H1 (cell line): ENCODE data around the gene MARS1. TPM values are rescaled to one million over a fixed set of nuclear protein-coding genes. Genes with fewer than 3 reads are reported as not detected.

Experiments
- ATF2 ChIP-seq: IDR thresholded peaks from 2 replicates; pipeline ENCODE4 v1.6.1; 2012; ENCODE audit warnings: low read length, inconsistent platforms
- CHD7 ChIP-seq: fragments of 300-600 bp; sonication (generic); IDR thresholded peaks from 2 replicates; pipeline ENCODE4 v1.7.1; 2012; ENCODE audit warnings: low read length, moderate library complexity, mild to moderate bottlenecking, inconsistent platforms; ENCODE audit not compliant: insufficient replicate concordance
- CTBP2 ChIP-seq: IDR thresholded peaks from 2 replicates; pipeline ENCODE4 v1.7.0; 2011; ENCODE audit warnings: borderline replicate concordance, mild to moderate bottlenecking, moderate library complexity, mixed read lengths, low read length; ENCODE audit not compliant: insufficient read depth, insufficient read length
- RFX5 ChIP-seq: IDR thresholded peaks from 2 replicates; pipeline ENCODE4 v1.6.1; 2011; ENCODE audit warnings: low read depth, low read length, improper control_type of control experiment, borderline replicate concordance
- USF2 ChIP-seq: IDR thresholded peaks from 2 replicates; pipeline ENCODE4 v1.6.1; 2011; ENCODE audit warnings: low read length, improper control_type of control experiment
- polyA plus RNA-seq, 7 experiments: library from polyadenylated mRNA; depleted of rRNA in 3 of 7; stranded (reverse) in 5 of 7; unstranded in 2 of 7; fragments of >200 nt in 5 of 7; fragments of 200-250 nt in 2 of 7; gene quantifications; 1 replicate in 5 of 7; 2 replicates in 1 of 7; 4 replicates in 1 of 7; pipeline versions ENCODE4 v1.2.1 to v1.2.3, GENCODE V29; 2011 to 2013; ENCODE audit warnings: missing spikeins in 2 of 7, mixed read lengths in 2 of 7
- total RNA-seq: library from RNA; stranded (reverse); fragmentation: NEBNext Ultra II Directional; extraction: Animal tissue kit (Norgen Biotek cat#: 25700); gene quantifications from 2 replicates; pipeline ENCODE4 v1.2.1, GENCODE V29; 2021

MARS1 gene
- total and polyA plus RNA-seq, 2 of the 8 experiments (the other 6 are each of a cell fraction or from before 2014, with no cell fraction given) = 194 to 407 TPM

- TF ChIP-seq CHD7 = no peak
- peak; percentile 100 for TF ChIP-seq CTBP2
- TF ChIP-seq ATF2 = peak; percentile 44; the same call in 1 of the 2 replicates
- TF ChIP-seq USF2 = peak; percentile 72
- no peak for TF ChIP-seq RFX5
Observed at GRCh38 chr12:57522011-57522886, 34.4 kb downstream of the MARS1 start, which contains the start of gene MBD6 (continued).
